H1 (cell line): ENCODE results near the gene ABHD1. TPM values are rescaled to one million over a fixed set of nuclear protein-coding genes. Genes with fewer than 3 reads are reported as not detected.

Experiments
- CTCF ChIA-PET: fragments of 300-600 bp; sonication (Branson Sonifier 250); formaldehyde crosslinking; loops from one replicate; lab custom pipeline; 2021; ENCODE audit not compliant: partially characterized antibody; lab: Charles Lee
- POLR2A ChIA-PET: fragments of 300-600 bp; sonication (Branson Sonifier 250); formaldehyde crosslinking; loops from one replicate; lab custom pipeline; 2021; ENCODE audit warnings: inconsistent platforms; ENCODE audit not compliant: partially characterized antibody; lab: Charles Lee
- DNase-seq, 2 experiments: peaks; one replicate each; pipeline versions ENCODE4 v3.0.0 to v3.0.0-alpha.2; 2010 to 2022; ENCODE audit warnings: low spot score in 2 of 2, low read depth in 1 of 2, mixed read lengths in 1 of 2
- FAIRE-seq: peaks from 2 replicates; lab custom pipeline; 2011; peaks lifted over from hg19 to GRCh38; lab: Jason Lieb, UNC
- H2AFZ ChIP-seq: 2 replicates; pipeline ENCODE4 v1.8.1; 2012; ENCODE audit warnings: low read length, inconsistent platforms
- H2AK5ac ChIP-seq: 2 replicates; pipeline ENCODE4 v1.6.1; 2013; ENCODE audit warnings: low read depth, low read length
- H2BK120ac ChIP-seq: replicated peaks from 2 replicates; pipeline ENCODE3; 2013; ENCODE audit warnings: low read depth, low read length, inconsistent platforms
- H2BK12ac ChIP-seq: 2 replicates; pipeline ENCODE4 v1.6.1; 2013; ENCODE audit warnings: low read depth, low read length
- H2BK15ac ChIP-seq: 2 replicates; pipeline ENCODE4 v1.6.1; 2013; ENCODE audit warnings: low read length
- H2BK20ac ChIP-seq: 2 replicates; pipeline ENCODE4 v1.6.1; 2013; ENCODE audit warnings: low read length
- H2BK5ac ChIP-seq: 2 replicates; pipeline ENCODE4 v1.6.1; 2013; ENCODE audit warnings: low read depth, low read length
- H3K14ac ChIP-seq: 2 replicates; pipeline ENCODE4 v1.6.1; 2013; ENCODE audit warnings: inconsistent platforms; ENCODE audit not compliant: insufficient read length
- H3K18ac ChIP-seq: 2 replicates; pipeline ENCODE4 v1.6.1; 2013; ENCODE audit warnings: low read length; ENCODE audit errors: extremely low read depth
- H3K23ac ChIP-seq: 2 replicates; pipeline ENCODE4 v1.6.1; 2013; ENCODE audit warnings: inconsistent platforms; ENCODE audit not compliant: insufficient read length
- H3K23me2 ChIP-seq: 2 replicates; pipeline ENCODE4 v1.6.1; 2013; ENCODE audit warnings: low read depth, low read length
- H3K27ac ChIP-seq: 2 replicates; pipeline ENCODE4 v1.6.1; 2011; ENCODE audit warnings: low read depth, low read length, inconsistent platforms
- H3K27me3 ChIP-seq, 4 experiments: replicated peaks in 1 of 4; 1 replicate in 1 of 4; 2 replicates in 3 of 4; pipeline versions ENCODE4 v1.6.1 to v1.8.1; 2011 to 2013; ENCODE audit warnings: low read length in 3 of 4, mild to moderate bottlenecking in 3 of 4, inconsistent platforms in 2 of 4, mixed read lengths in 2 of 4, moderate library complexity in 1 of 4; ENCODE audit not compliant: control insufficient read depth in 3 of 4, insufficient read depth in 3 of 4; ENCODE audit errors: extremely low read depth in 1 of 4
- H3K36me3 ChIP-seq, 4 experiments: 2 replicates each; pipeline versions ENCODE4 v1.6.1 to v1.8.1; 2011 to 2013; ENCODE audit warnings: mild to moderate bottlenecking in 4 of 4, low read length in 3 of 4, moderate library complexity in 2 of 4, control low read depth in 1 of 4, inconsistent platforms in 1 of 4; ENCODE audit not compliant: insufficient read depth in 4 of 4, control insufficient read depth in 2 of 4
- H3K4ac ChIP-seq: replicated peaks from 2 replicates; pipeline ENCODE3; 2013; ENCODE audit warnings: low read length, low read depth, mixed read lengths, inconsistent platforms; ENCODE audit not compliant: insufficient read length
- H3K4me1 ChIP-seq, 4 experiments: replicated peaks in 1 of 4; 1 replicate in 1 of 4; 2 replicates in 3 of 4; pipeline versions ENCODE4 v1.6.1 to v1.8.1; 2011 to 2013; ENCODE audit warnings: low read length in 3 of 4, inconsistent platforms in 2 of 4, mixed read lengths in 1 of 4; ENCODE audit not compliant: insufficient read depth in 4 of 4, control insufficient read depth in 3 of 4
- H3K4me2 ChIP-seq, 2 experiments: 2 replicates each; pipeline versions ENCODE4 v1.6.1 to v1.8.1; 2011 to 2013; ENCODE audit warnings: low read depth in 2 of 2, low read length in 2 of 2, control low read depth in 1 of 2, inconsistent platforms in 1 of 2, mild to moderate bottlenecking in 1 of 2; ENCODE audit not compliant: insufficient read depth in 1 of 2
- H3K4me3 ChIP-seq, 4 experiments: fragments of 200-600, 300-600 bp in 1 of 4; sonication (generic), shearing (Covaris generic), sonication (Bioruptor Twin) in 1 of 4; 2 replicates each; pipeline versions ENCODE4 v1.5.1 to v1.8.1; 2011 to 2016; ENCODE audit warnings: low read length in 4 of 4, low read depth in 3 of 4, control low read depth in 2 of 4, inconsistent platforms in 2 of 4, mild to moderate bottlenecking in 2 of 4, mixed read lengths in 1 of 4, moderate library complexity in 1 of 4; ENCODE audit not compliant: insufficient read depth in 2 of 4; ENCODE audit errors: extremely low read depth in 1 of 4
- H3K56ac ChIP-seq: replicated peaks from 2 replicates; pipeline ENCODE3; 2013; ENCODE audit warnings: low read depth, mild to moderate bottlenecking, mixed read lengths, low read length, inconsistent platforms; ENCODE audit not compliant: insufficient read length
- H3K79me1 ChIP-seq: 2 replicates; pipeline ENCODE4 v1.6.1; 2013; ENCODE audit warnings: low read depth, low read length, control low read depth
- H3K79me2 ChIP-seq, 2 experiments: 2 replicates each; pipeline versions ENCODE4 v1.6.1 to v1.8.1; 2012 to 2013; ENCODE audit warnings: low read length in 2 of 2, mild to moderate bottlenecking in 2 of 2, inconsistent platforms in 1 of 2; ENCODE audit not compliant: insufficient read depth in 2 of 2, control insufficient read depth in 1 of 2
- H3K9ac ChIP-seq, 4 experiments: replicated peaks in 1 of 4; 1 replicate in 1 of 4; 2 replicates in 3 of 4; pipeline versions ENCODE4 v1.6.1 to v1.8.1; 2011 to 2013; ENCODE audit warnings: low read depth in 3 of 4, low read length in 3 of 4, control low read depth in 2 of 4, mild to moderate bottlenecking in 2 of 4, moderate library complexity in 2 of 4, inconsistent platforms in 1 of 4; ENCODE audit errors: extremely low read depth in 1 of 4
- H3K9me3 ChIP-seq, 2 experiments: 2 replicates each; pipeline versions ENCODE4 v1.6.1 to v1.8.1; 2012 to 2013; ENCODE audit warnings: mild to moderate bottlenecking in 2 of 2, moderate library complexity in 2 of 2, control low read depth in 1 of 2, inconsistent platforms in 1 of 2, low read depth in 1 of 2, low read length in 1 of 2, mixed read lengths in 1 of 2; ENCODE audit not compliant: insufficient read depth in 2 of 2
- H4K20me1 ChIP-seq, 2 experiments: replicated peaks in 1 of 2; 2 replicates each; pipeline versions ENCODE3 to v1.8.1; 2011 to 2013; ENCODE audit warnings: inconsistent platforms in 2 of 2, low read length in 2 of 2, mild to moderate bottlenecking in 1 of 2; ENCODE audit not compliant: insufficient read depth in 2 of 2, control insufficient read depth in 1 of 2
- H4K5ac ChIP-seq: 2 replicates; pipeline ENCODE4 v1.6.1; 2013; ENCODE audit warnings: low read length, low read depth, mixed read lengths, inconsistent platforms; ENCODE audit not compliant: insufficient read length
- H4K8ac ChIP-seq: 2 replicates; pipeline ENCODE4 v1.8.0; 2013; ENCODE audit warnings: mild to moderate bottlenecking, moderate library complexity, low read length, inconsistent platforms; ENCODE audit not compliant: insufficient read depth; ENCODE audit errors: extremely low read depth
- H4K91ac ChIP-seq: replicated peaks from 2 replicates; pipeline ENCODE3; 2013; ENCODE audit warnings: low read length, mixed read lengths, inconsistent platforms; ENCODE audit not compliant: insufficient read length
- CEBPB ChIP-seq: IDR thresholded peaks from 2 replicates; pipeline ENCODE4 v1.6.1; 2012; ENCODE audit warnings: low read depth, low read length
- CREB1 ChIP-seq: IDR thresholded peaks from 2 replicates; pipeline ENCODE4 v1.6.1; 2012; ENCODE audit warnings: inconsistent platforms
- CTBP2 ChIP-seq: IDR thresholded peaks from 2 replicates; pipeline ENCODE4 v1.7.0; 2011; ENCODE audit warnings: borderline replicate concordance, mild to moderate bottlenecking, moderate library complexity, mixed read lengths, low read length; ENCODE audit not compliant: insufficient read depth, insufficient read length
- KDM4A ChIP-seq: IDR thresholded peaks from one replicate; pipeline ENCODE4 v1.7.1; 2012; ENCODE audit warnings: low read depth, mild to moderate bottlenecking, moderate library complexity, low read length, inconsistent platforms; ENCODE audit not compliant: severe bottlenecking
- POLR2A ChIP-seq, 2 experiments: IDR thresholded peaks; 1 replicate in 1 of 2; 2 replicates in 1 of 2; pipeline ENCODE4 v1.6.1; 2011; ENCODE audit warnings: low read depth in 2 of 2, low read length in 2 of 2, mild to moderate bottlenecking in 2 of 2; ENCODE audit errors: control extremely low read depth in 1 of 2
- RBBP5 ChIP-seq: IDR thresholded peaks from 2 replicates; pipeline ENCODE4 v1.7.1; 2012; ENCODE audit warnings: low read depth, mild to moderate bottlenecking, inconsistent platforms, low read length, moderate library complexity, borderline replicate concordance
- SIN3A ChIP-seq, 2 experiments: IDR thresholded peaks in 1 of 2; conservative IDR thresholded peaks in 1 of 2; 2 replicates each; pipeline ENCODE4 v1.6.1; 2011 to 2012; ENCODE audit warnings: low read length in 2 of 2, improper control_type of control experiment in 1 of 2, low read depth in 1 of 2, mild to moderate bottlenecking in 1 of 2
- TEAD4 ChIP-seq: IDR thresholded peaks from 2 replicates; pipeline ENCODE4 v1.6.1; 2012; ENCODE audit warnings: low read depth, low read length, inconsistent platforms, mixed read lengths
- WGBS, 2 experiments: shearing (Covaris generic) in 1 of 2; methylation state at CpG; one replicate each; pipeline versions ENCODE4 v1.1.6 to v1.1.7; 2013 to 2015; ENCODE audit warnings: low lambda C conversion rate in 2 of 2, mixed read lengths in 2 of 2, inconsistent platforms in 1 of 2, low coverage in 1 of 2, missing lambda C conversion rate in 1 of 2; ENCODE audit not compliant: insufficient replicate concordance in 2 of 2, insufficient coverage in 1 of 2, insufficient read length in 1 of 2; ENCODE audit errors: extremely low coverage in 1 of 2, missing lambda C conversion rate in 1 of 2; 5-methylcytosine and 5-hydroxymethylcytosine counted together
- long read RNA-seq, 2 experiments: library from RNA in 1 of 2; library from capped mRNA in 1 of 2; stranded (forward); transcript quantifications; one replicate each; pipeline ENCODE4 v2.0.0, GENCODE V29; 2021; ENCODE audit warnings: inconsistent platforms in 1 of 2
- polyA minus RNA-seq, 3 experiments: library from RNA; depleted of rRNA, polyadenylated mRNA; stranded (reverse); fragments of >200 nt; gene quantifications; 1 replicate in 2 of 3; 2 replicates in 1 of 3; pipeline ENCODE4 v1.2.3, GENCODE V29; 2011
- polyA plus RNA-seq, 7 experiments: library from polyadenylated mRNA; depleted of rRNA in 3 of 7; stranded (reverse) in 5 of 7; unstranded in 2 of 7; fragments of >200 nt in 5 of 7; fragments of 200-250 nt in 2 of 7; gene quantifications; 1 replicate in 5 of 7; 2 replicates in 1 of 7; 4 replicates in 1 of 7; pipeline versions ENCODE4 v1.2.1 to v1.2.3, GENCODE V29; 2011 to 2013; ENCODE audit warnings: missing spikeins in 2 of 7, mixed read lengths in 2 of 7
- total RNA-seq: library from RNA; stranded (reverse); fragmentation: NEBNext Ultra II Directional; extraction: Animal tissue kit (Norgen Biotek cat#: 25700); gene quantifications from 2 replicates; pipeline ENCODE4 v1.2.1, GENCODE V29; 2021

ABHD1 gene
- total RNA-seq (0.20 and 0.50 TPM in 2 replicates), polyA plus RNA-seq (2011; rRNA removed) (0.88 and 1.1 TPM in 2 replicates), polyA minus RNA-seq (2011; rRNA and poly(A)+ RNA removed) (0.28 and 0.78 TPM in 2 replicates)
- 0.70 TPM for polyA plus RNA-seq (2011; cell fraction: cytosol; rRNA removed)
- polyA plus RNA-seq (2011; cell fraction: nucleus; rRNA removed) = 0.94 TPM
- 0.35 to 0.93 TPM (median 0.38 TPM) in 4 replicates for polyA plus RNA-seq (2012, experiment 1 of 2)
- not detected for polyA plus RNA-seq (2012, experiment 2 of 2)
- 0.26 TPM for polyA plus RNA-seq (2013, experiment 1 of 2)
- 0.15 TPM for polyA plus RNA-seq (2013, experiment 2 of 2)
- not detected for polyA minus RNA-seq (2011; cell fraction: cytosol; rRNA and poly(A)+ RNA removed)
- 0.80 TPM for polyA minus RNA-seq (2011; cell fraction: nucleus; rRNA and poly(A)+ RNA removed)
- long read RNA-seq, experiment 1 = 0 reads
- long read RNA-seq, experiment 2 = 0 reads

DNA sequence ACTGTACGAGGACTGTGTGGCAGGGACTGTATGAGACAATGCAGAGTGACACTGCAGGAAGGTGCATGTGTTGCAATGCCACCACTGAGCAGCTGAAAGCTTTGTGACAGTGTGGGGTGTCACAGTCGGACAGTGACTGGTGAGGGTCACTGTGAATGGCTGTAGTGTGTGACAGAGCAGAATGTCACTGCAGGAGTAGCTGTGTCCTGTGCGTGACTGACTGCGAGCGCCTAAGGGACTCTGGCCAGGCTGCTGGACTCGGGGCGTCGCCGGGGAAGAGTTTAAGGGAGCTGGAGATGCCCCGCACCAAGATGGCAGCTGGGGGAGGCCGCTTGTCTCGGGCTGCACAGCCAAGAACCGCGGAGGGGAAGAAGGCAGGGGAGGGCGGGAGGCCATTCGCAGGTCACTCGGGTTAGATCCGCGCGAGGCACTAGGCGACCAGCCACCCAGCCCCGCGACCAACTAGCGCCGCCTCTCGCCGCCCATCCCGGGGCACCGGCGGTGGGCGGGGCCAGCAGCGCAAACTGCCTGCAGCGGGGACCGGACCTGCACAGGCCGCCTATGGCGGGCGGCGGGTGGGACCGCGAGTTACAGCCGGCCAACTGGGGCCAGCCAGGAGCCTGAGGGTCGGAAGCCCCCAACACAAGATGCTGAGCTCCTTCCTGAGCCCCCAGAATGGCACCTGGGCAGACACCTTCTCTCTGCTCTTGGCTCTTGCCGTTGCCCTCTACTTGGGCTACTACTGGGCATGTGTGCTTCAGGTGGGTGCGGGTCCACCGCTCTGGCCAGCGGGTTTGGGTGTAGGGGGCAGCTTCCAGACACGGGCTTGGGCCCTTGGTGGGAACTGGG lies at the start of gene ABHD1:
Gene ABHD1, plus strand, starts transcription at position 514 of the 849 bp plus-strand sequence. Its CDS starts 134 bp downstream, at position 648.
- H3K79me1 ChIP-seq = no peaks in the 10 kb centered on the region
- H3K4me3 ChIP-seq = peak within 1 kb of the TSS; percentile 33 to 68 (median 65)
- peaks cover 0 to 15% (median 9%) of the 10 kb centered on the region in 4 experiments; a peak in 6 of 7 replicates for H3K4me1 ChIP-seq
- 12% methylated on average over 37 of the region's 47 CpGs; no CpG with 5 or more reads in 1 of the 2 experiments for WGBS, 2 experiments
- H2BK20ac ChIP-seq = peak within 1 kb of the TSS; percentile 64; the same call in 1 of the 2 replicates
- H4K5ac ChIP-seq = peak within 1 kb of the TSS; percentile 46
- peak within 1 kb of the TSS; percentile 44 for H2BK120ac ChIP-seq
- H3K79me2 ChIP-seq = no peaks in the 10 kb centered on the region
- H3K36me3 ChIP-seq = no peaks in the 10 kb centered on the region
- no peak within 1 kb of the TSS for H3K23ac ChIP-seq
- no peak within 1 kb of the TSS for H2BK5ac ChIP-seq
- FAIRE-seq = no peak
- H3K9ac ChIP-seq = no peak within 1 kb of the TSS
- peaks cover 11% of the 10 kb centered on the region for H3K23me2 ChIP-seq
- peak within 1 kb of the TSS; percentile 90 for H4K8ac ChIP-seq
- peak within 1 kb of the TSS; percentile 99 for H2AFZ ChIP-seq
- peak in 1 of 2 experiments; percentile 85 for DNase-seq
- H3K4ac ChIP-seq = no peak within 1 kb of the TSS
- no peaks in the 10 kb centered on the region for H4K20me1 ChIP-seq
- H3K18ac ChIP-seq = peak within 1 kb of the TSS; percentile 4; the same call in 1 of the 2 replicates
- H3K14ac ChIP-seq = no peak within 1 kb of the TSS
- H4K91ac ChIP-seq = no peak within 1 kb of the TSS
- peaks cover 8 to 51% (median 38%) of the 10 kb centered on the region in 4 experiments for H3K27me3 ChIP-seq
- no peak within 1 kb of the TSS for H3K27ac ChIP-seq
- POLR2A ChIA-PET = interaction anchor here (0.6 to 2.7 kb wide), 11 partner anchors 8 to 125 kb away, joined by 3 to 24 read pairs (median 3); partner anchors contain the start of genes OST4 and PREB
- H3K56ac ChIP-seq = no peak within 1 kb of the TSS
- H3K9me3 ChIP-seq = no peaks in the 10 kb centered on the region
- H2BK12ac ChIP-seq = peak within 1 kb of the TSS; percentile 20; the same call in 1 of the 2 replicates
- CTCF ChIA-PET = interaction anchor here (0.7 to 3.8 kb wide), 17 partner anchors 10 to 178 kb away, joined by 3 to 38 read pairs (median 3); partner anchors contain the start of gene PREB
- H2BK15ac ChIP-seq = peak within 1 kb of the TSS; percentile 9; the same call in 1 of the 2 replicates
- peak within 1 kb of the TSS; percentile 55 to 87 for H3K4me2 ChIP-seq
- H2AK5ac ChIP-seq = no peak within 1 kb of the TSS
- peak in 1 of 2 experiments; percentile 72; a peak in 2 of 3 replicates for TF ChIP-seq POLR2A (IDR thresholded peaks at IDR 0.05; ENCODE audit: control extremely low read depth in 1 of 2, low read depth in 2 of 2, low read length in 2 of 2)
- 0 out of 2 replicates have a peak, but pooled peaks have one; percentile 2 for TF ChIP-seq CREB1
- TF ChIP-seq CEBPB = peak; percentile 32; the same call in 1 of the 2 replicates
- no peak for TF ChIP-seq TEAD4
- peak; percentile 56; the same call in 1 of the 2 replicates for TF ChIP-seq RBBP5
- peak; percentile 97 for TF ChIP-seq KDM4A
- 0 out of 4 replicates have a peak, but pooled peaks of 1 of the 2 experiments have one; percentile 34 for TF ChIP-seq SIN3A (conservative IDR thresholded peaks at IDR 0.05 in 1 of 2, IDR thresholded peaks at IDR 0.05 in 1 of 2; ENCODE audit: low read depth in 1 of 2, low read length in 2 of 2)
- TF ChIP-seq CTBP2 = no peak
